Activated B cell treated with CpG ODN at 0.5 μM for 24 hours (primary cell): ENCODE measurements around the gene MOB1B. TPM values are rescaled to one million over a fixed set of nuclear protein-coding genes. Genes with fewer than 3 reads are reported as not detected.
A peak's percentile ranks its signal among the peaks of the same experiment; 100 is the strongest.

Experiments used
- ATAC-seq: fragments of 200-7000 bp; cut with Tn5 transposase; one replicate; pipeline ENCODE4 v1.10.0; 2021; ENCODE audit warnings: low read depth, mild to moderate bottlenecking, moderate library complexity
- CTCF ChIA-PET: fragments of 350-600 bp; sonication (Branson Sonifier 250); formaldehyde crosslinking; loops from one replicate; lab custom pipeline; 2021; ENCODE audit warnings: antibody characterized with exemption; lab: Charles Lee
- POLR2A ChIA-PET: fragments of 350-600 bp; sonication (Branson Sonifier 250); formaldehyde crosslinking; loops from one replicate; lab custom pipeline; 2021; ENCODE audit warnings: antibody characterized with exemption; lab: Charles Lee
- DNase-seq: peaks from one replicate; pipeline ENCODE4 v3.0.0; 2022
- H3K27ac Mint-ChIP-seq: one replicate; pipeline ENCODE4 v1.8.0; 2020; ENCODE audit warnings: mixed read lengths
- H3K27me3 Mint-ChIP-seq: one replicate; pipeline ENCODE4 v1.8.0; 2021; ENCODE audit warnings: mixed read lengths
- H3K36me3 Mint-ChIP-seq: one replicate; pipeline ENCODE4 v1.8.0; 2021; ENCODE audit warnings: low read depth, mixed read lengths
- H3K4me1 Mint-ChIP-seq: one replicate; pipeline ENCODE4 v1.8.0; 2021; ENCODE audit warnings: mixed read lengths
- H3K4me3 Mint-ChIP-seq: one replicate; pipeline ENCODE4 v1.8.0; 2020; ENCODE audit warnings: mild to moderate bottlenecking, mixed read lengths
- H3K9me3 Mint-ChIP-seq: one replicate; pipeline ENCODE4 v1.8.0; 2020; ENCODE audit warnings: mixed read lengths
- CTCF ChIP-seq: fragments of 200-600 bp; IDR thresholded peaks from one replicate; pipeline ENCODE4 v1.8.0; 2022; ENCODE audit warnings: antibody characterized with exemption, mild to moderate bottlenecking
- intact Hi-C: fragments of 100-400 bp; cut with micrococcal nuclease; formaldehyde crosslinking; loops from one replicate; pipeline ENCODE4 v1.15.1; 2024
- total RNA-seq: library from RNA; stranded (reverse); gene quantifications from 2 replicates; pipeline ENCODE4 v1.2.3, GENCODE V29; 2022

The MOB1B gene
- 22.2 and 23.4 TPM in 2 replicates for total RNA-seq

GRCh38 chr4:70901984-70902576 is at the start of gene MOB1B:
Gene MOB1B (plus strand): TSS chr4:70902369. CDS start chr4:70902537, 168 bp downstream.
- POLR2A ChIA-PET: interaction anchor here (0.6 to 2.9 kb wide), 17 partner anchors 9 to 198 kb away, joined by 3 to 80 read pairs (median 4); partner anchors contain the start of genes DCK and GRSF1
- TF ChIP-seq CTCF: no peak
- ATAC-seq: peak; percentile 96
- H3K4me3 Mint-ChIP-seq: peak within 1 kb of the TSS; percentile 98
- CTCF ChIA-PET: interaction anchor here (0.7 to 1.7 kb wide), 17 partner anchors 19 to 197 kb away, joined by 3 to 11 read pairs (median 4); partner anchors contain the start of genes DCK and GRSF1
- DNase-seq: peak; percentile 73
- H3K4me1 Mint-ChIP-seq: peaks cover 26% of the 10 kb centered on the region
- peak within 1 kb of the TSS; percentile 85 for H3K27ac Mint-ChIP-seq
- peaks cover 24% of the 10 kb centered on the region for H3K36me3 Mint-ChIP-seq
- H3K27me3 Mint-ChIP-seq: no peaks in the 10 kb centered on the region
- H3K9me3 Mint-ChIP-seq: no peaks in the 10 kb centered on the region
- intact Hi-C loops: loop anchor here (1.0 to 5.0 kb wide), 11 partner anchors 24 to 250 kb away; partner anchors contain the start of genes DCK, GRSF1 and UTP3

GRCh38 chr4:70855464-70855863 is 46.7 kb upstream of the MOB1B start:
- intact Hi-C loops: no loop called here
- ChIA-PET CTCF (no interaction called here), POLR2A (no interaction called here)
- Mint-ChIP-seq H3K27me3 (no peaks in the 10 kb centered on the region), H3K36me3 (no peaks in the 10 kb centered on the region), H3K27ac (no peak overlapping the region), H3K9me3 (no peaks in the 10 kb centered on the region), H3K4me1 (no peaks in the 10 kb centered on the region), H3K4me3 (no peak overlapping the region)
- no peak for DNase-seq
- no peak for ATAC-seq
- no peak for TF ChIP-seq CTCF

- POLR2A ChIA-PET: no interaction called here
- CTCF ChIA-PET: no interaction called here
- H3K27me3 Mint-ChIP-seq: no peaks in the 10 kb centered on the region
- ATAC-seq (no peak), DNase-seq (no peak)
- H3K4me3 Mint-ChIP-seq: no peak overlapping the region
- no peaks in the 10 kb centered on the region for H3K9me3 Mint-ChIP-seq
- no peaks in the 10 kb centered on the region for H3K36me3 Mint-ChIP-seq
- no peak overlapping the region for H3K27ac Mint-ChIP-seq
- intact Hi-C loops: no loop called here
- peaks cover 2% of the 10 kb centered on the region for H3K4me1 Mint-ChIP-seq
- TF ChIP-seq CTCF: no peak
Measured at GRCh38 chr4:70858454-70858853, 43.7 kb upstream of the MOB1B start.

- intact Hi-C loops: no loop called here
- peaks cover 5% of the 10 kb centered on the region for H3K4me1 Mint-ChIP-seq
Measured at GRCh38 chr4:70859066-70859465, 43.1 kb upstream of the MOB1B start.

More at GRCh38 chr4:70859066-70859465, 43.1 kb upstream of the MOB1B start:
- no peak overlapping the region for H3K4me3 Mint-ChIP-seq
- ChIA-PET CTCF (no interaction called here), POLR2A (no interaction called here)
- no peaks in the 10 kb centered on the region for H3K27me3 Mint-ChIP-seq
- no peak overlapping the region for H3K27ac Mint-ChIP-seq
- no peak for DNase-seq
- no peak for ATAC-seq
- H3K36me3 Mint-ChIP-seq: no peaks in the 10 kb centered on the region
- no peaks in the 10 kb centered on the region for H3K9me3 Mint-ChIP-seq
- TF ChIP-seq CTCF: no peak
